HG03520 (cell line): Measurements from ENCODE around the gene TUBGCP6.

Experiments
- ATAC-seq: cut with Tn5 transposase; IDR thresholded peaks from one replicate; pipeline ENCODE4 v1.9.1; 2021; ENCODE audit warnings: mild to moderate bottlenecking, moderate library complexity; ENCODE audit not compliant: unreplicated experiment

Gene TUBGCP6

GRCh38 chr22:50199251-50199721 lies 45.5 kb downstream of the TUBGCP6 start:
- ATAC-seq: no peak

GRCh38 chr22:50198624-50199017 lies 46.2 kb downstream of the TUBGCP6 start:
- ATAC-seq: no peak

- ATAC-seq: no peak
Measured at GRCh38 chr22:50197856-50198623, 46.8 kb downstream of the TUBGCP6 start.

- ATAC-seq: no peak
Measured at GRCh38 chr22:50197000-50197800, 47.6 kb downstream of the TUBGCP6 start.

GRCh38 chr22:50196256-50196655 lies 48.6 kb downstream of the TUBGCP6 start:
- ATAC-seq: no peak

GRCh38 chr22:50194037-50194805 lies 50.6 kb downstream of the TUBGCP6 start:
- ATAC-seq: no peak

GRCh38 chr22:50193621-50194020 lies 51.2 kb downstream of the TUBGCP6 start:
- no peak for ATAC-seq

DNA sequence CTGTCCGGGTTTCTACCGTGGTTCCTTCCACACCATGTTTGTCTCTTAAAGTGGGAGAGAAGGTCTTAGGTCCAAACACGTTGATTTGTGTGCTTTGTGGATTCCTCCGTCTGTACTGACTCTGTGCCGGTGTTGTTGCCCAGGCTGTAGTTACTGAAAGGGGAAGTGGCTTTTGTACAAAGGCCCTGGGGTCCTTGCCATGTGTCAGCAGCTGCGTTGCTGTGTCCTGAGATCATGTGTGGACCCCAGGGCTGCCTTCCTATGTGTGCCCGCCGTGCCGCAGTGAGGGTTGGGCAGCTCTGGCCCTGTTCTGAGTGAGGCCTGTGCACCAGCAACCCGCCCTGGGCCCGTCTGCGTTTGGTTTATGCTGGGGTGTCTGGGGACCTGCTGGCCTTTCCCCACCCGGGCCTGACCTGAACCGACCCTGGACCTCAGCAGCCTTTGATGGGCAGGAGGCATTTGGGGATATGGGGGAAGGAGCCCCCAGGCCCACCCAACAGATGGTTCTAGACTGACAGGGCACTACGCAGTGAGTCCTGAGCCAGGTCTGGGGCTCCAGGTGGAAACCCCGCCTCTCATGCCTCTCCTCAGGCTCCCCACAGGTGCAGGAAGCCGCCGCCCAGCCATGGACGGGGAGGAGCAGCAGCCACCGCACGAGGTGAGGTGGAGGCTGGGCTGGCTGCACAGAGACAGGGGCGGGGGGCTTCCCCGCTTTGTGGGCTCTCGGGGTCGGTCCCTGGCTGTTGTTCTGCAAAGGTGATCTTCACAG lies 52.2 kb downstream of the TUBGCP6 start:
- ATAC-seq: no peak

DNA sequence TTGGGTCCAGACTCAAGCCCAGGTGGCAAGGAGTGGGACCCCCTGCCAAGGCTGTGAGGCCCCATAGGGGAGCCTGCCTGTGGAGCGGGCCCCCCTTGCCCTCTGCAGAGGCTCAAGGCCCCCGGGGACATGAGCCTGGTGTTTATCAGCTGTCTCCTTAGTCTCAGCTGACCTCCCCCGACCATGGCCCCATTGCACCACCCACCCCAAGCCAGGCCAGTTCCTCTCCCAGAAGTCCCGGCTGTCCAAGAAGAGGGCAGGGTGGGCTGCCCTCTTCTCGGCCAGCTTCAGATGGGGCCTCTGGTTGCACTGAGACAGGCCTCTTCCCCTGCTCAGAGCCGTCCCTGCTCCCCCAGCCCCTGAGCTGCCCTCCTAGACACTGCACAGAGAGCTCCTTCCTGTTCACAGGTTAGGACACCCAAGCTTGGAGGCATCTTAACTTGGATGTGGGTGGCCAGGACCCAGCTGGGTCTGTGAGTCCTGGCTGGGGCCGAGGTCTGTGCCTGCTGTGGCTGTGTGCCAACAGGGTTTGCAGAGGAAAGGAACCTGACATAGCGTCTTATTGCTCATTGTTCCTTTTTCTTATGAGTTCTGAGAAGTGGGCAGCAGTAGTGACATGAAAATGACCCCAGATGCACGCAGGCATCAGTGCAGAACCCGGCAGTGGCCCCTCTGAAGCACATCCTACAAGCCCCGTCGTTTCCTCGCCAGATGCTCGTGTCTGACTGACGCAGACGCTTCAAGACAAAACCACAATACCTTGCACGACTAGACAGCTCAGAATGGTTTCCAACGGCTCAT lies 53.7 kb downstream of the TUBGCP6 start:
- ATAC-seq: no peak

DNA sequence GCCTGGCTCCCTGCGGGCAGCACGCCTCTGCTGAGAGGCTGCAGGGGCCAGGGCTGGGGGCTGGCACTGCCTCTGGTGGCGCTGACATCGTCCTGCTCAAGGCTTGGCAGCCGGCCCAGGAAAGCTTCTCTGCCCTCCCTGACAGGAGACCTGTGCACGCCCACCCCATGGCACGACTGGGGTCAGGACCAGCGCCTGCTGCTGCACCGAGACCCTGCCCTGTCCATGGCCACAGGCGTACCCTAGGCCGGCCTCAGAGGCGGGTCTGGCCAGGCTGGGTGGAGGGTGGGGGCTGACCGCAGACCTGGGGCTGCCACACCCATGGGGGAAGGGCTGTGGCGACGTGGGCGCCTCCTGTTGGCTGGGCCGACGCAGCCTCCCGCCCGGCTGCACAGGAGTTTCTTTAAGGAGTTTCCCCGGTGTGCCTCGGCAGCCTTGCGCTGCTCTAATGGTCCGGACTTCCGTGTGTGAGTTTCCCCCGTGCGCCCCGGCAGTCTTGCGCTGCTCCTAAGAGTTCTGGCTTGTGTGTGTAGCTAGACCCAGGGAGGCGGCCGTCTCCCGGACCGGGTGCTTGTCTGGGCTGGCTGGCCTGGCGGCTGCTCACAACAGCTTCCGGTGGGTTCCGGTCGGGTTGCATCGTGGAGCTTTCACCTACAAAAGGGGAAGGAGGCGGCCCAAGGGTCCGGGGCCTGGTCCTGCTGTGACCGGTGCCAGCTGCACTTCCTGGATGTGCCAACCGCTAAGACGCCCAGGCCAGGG lies 54.5 kb downstream of the TUBGCP6 start:
- ATAC-seq: peak; percentile 35

DNA sequence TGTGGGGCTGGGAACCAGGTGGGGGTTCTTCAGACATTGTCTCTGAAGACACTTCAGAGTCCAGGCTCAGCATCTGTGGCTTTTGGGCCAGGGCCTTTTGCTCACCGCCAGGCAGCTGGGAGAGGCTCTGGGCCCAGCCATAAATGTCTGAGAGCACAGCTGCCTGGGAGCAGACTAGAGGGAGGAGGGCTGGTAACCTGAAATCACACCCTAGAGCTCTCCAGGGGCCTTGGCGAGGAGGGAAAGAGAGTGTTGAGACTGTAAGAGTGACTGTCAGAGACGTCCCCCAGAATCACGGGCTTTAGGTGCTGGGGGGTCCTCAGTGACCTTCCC lies 55.0 kb downstream of the TUBGCP6 start:
- no peak for ATAC-seq

DNA sequence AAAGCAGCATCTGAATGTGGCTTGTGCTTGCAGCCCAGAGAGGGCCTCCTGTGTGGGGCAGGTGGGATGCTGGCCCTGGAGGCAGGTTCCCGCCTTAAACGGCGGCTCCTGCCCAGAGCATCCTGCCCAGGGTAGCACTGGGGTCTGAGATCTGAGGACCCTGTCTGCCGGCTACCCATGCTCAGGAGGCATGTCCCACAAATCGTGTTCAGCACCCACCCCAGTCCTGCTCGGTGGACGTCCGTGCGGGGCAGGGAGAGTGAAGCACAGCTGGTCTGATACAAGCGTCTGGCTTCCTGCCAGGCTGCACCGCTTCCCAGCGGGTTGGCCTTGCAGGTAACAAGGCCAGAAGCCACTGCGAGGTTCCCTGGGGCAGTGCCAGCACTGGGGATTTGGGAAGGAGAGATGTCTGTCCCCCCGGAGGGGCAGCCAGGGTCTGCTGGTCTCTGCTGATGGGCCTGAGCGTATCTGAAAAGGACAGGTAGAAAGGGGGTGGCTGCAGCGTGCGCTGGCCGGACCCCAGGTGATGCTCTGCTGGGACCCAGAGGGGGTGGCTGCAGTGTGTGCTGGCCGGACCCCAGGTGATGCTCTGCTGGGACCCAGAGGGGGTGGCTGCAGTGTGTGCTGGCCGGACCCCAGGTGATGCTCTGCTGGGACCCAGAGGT lies 55.5 kb downstream of the TUBGCP6 start:
- no peak for ATAC-seq

- no peak for ATAC-seq
Measured at GRCh38 chr22:50188356-50188755, 56.5 kb downstream of the TUBGCP6 start.

GRCh38 chr22:50186761-50187523 lies 57.9 kb downstream of the TUBGCP6 start:
- no peak for ATAC-seq

- ATAC-seq: no peak
Measured at GRCh38 chr22:50186181-50186714, 58.6 kb downstream of the TUBGCP6 start.

DNA sequence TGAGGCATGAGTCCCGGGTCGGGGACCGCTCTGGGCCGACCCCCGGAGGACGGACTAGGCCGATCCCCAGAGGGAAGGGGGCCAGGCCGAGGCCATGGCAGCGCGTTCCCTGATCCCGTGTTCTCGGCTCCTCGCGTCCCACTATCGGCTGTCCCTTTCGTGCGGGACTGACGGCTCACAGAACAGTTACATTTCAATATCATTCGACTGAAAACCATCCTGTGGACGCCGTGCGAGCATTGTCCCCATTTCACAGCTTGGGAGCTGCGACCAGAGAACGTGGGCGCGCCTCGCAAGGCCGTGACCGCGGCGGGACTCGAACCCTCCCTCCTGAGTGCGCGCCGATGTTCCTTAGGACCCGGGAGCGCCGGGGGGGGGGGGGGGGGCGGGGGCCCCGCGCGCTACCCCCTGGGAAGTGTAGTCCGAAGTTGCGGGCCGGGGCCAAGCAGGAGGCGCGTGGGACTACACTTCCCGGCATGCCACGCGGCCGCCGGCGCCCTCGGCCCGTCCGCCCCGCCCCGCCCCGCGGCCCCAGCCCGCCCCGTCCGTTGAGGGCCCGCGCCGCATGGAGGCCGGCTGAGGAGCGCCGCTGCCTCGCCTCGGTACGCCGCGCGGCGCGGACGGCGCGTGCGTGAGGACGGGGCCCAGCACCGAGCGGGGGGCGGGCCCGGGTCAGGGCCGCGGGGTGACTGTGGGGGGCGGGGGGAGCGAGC lies 59.3 kb downstream of the TUBGCP6 start, which contains the start of gene TRABD:
TRABD (plus strand) TSS at position 539 of the 713 bp plus-strand sequence. CDS start 7,148 bp downstream, outside the sequence.
- ATAC-seq: no peak

- ATAC-seq: no peak
Measured at GRCh38 chr22:50184902-50185374, 59.9 kb downstream of the TUBGCP6 start.
